Inflammatory macrophage (primary cell): Measurements from ENCODE around the gene CCDC185.

ENCODE experiments used
- DNase-seq, 2 donors: peaks; one replicate each; pipeline ENCODE4 v3.0.0-alpha.2; 2020 to 2022

CCDC185 gene

GRCh38 chr1:223437151-223437550 is 43.9 kb downstream of the CCDC185 start:
- no peak for DNase-seq

DNA sequence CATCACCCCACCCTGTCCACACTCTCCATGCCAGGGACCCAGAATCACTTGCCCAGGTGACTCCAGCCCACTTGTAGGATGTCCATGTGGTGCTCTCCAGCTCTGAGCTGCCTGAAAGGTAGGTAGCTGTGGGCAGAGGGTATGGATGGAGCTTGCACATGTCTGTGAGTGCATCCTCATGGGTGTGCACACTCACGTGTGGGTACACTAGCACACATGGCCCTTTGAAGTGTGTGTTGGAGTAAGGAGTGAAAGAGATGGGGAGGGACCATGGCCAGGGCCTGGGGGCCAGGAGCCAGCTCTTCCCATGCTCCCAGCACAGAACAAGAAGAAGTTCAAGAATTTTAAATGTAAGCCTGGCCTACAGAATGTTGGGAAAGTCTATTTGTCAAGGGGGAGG is 50.2 kb downstream of the CCDC185 start:
- DNase-seq: no peak

- no peak for DNase-seq
These were observed 51.2 kb downstream of the CCDC185 start for GRCh38 chr1:223444411-223444810.
